ENCODE data around the gene SOX6. TPM values are rescaled to one million over a fixed set of nuclear protein-coding genes. Genes with fewer than 3 reads are reported as not detected.

The SOX6 gene
- total RNA-seq, 2 experiments from 2014 or later: 0.13 TPM; not detected in 1

DNA sequence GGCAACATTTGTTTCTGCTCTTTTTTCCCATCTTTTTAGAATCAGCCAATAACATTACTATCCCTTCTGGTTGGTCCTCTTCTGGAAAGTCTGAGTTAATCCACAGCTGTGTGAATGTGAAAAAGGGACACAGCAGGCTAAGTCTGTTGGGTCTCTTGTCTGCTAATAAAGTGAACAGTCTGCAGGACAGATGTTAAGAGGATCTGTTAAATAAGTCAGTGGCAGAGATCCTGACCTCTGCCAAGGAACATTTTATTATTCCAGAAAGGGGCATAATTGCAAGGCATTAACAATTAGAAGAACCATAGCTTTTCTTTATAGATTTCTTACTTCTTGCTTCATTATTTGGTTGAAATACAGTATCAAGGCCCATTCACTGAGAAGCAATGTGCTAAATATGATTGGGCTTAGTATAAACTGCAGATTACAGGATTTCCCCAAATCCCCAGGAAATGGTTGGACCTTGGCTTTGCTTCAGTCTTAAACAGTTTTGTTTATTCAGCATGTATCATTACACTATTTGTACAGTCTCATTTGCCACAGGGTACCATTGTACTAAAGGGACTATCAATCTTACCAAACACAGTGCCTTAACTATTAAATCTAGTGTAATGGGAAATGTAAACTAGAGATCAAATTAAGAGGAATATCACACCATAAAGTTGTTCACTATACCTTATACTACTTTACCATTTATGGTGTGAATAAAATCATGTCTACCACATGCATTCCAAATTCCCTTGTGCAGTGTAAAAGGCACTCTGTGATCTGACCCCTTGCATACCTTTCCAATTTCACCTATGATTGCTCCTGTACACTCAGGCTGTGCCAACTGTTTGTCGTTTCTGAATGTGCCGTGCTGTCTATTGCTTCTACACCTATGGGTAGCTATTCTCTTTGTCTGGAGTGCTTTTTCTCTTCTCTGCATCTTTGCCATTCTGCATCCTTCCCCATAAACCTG, 274.0 kb downstream of the SOX6 start:
- Histone ChIP-seq H3K4me3 (ENCODE audit: low read depth, low read length, poor library complexity, severe bottlenecking) (no peak overlapping the region), H3K79me2 (ENCODE audit: insufficient read depth, low read depth, low read length) (no peaks in the 10 kb centered on the region), H3K4me2 (ENCODE audit: low read length) (no peak overlapping the region), H3K9me3 (ENCODE audit: low read length) (no peaks in the 10 kb centered on the region), H4K20me1 (ENCODE audit: insufficient read depth, low read length) (no peaks in the 10 kb centered on the region), H3K9me2 (ENCODE audit: insufficient read depth, low read length) (no peaks in the 10 kb centered on the region), H3K4me1 (ENCODE audit: insufficient read depth, low read length, poor library complexity, severe bottlenecking) (no peaks in the 10 kb centered on the region), H2AFZ (ENCODE audit: low read length) (no peak overlapping the region), H3K27ac (ENCODE audit: low read depth, low read length, poor library complexity, severe bottlenecking) (no peak overlapping the region), H3K36me3 (ENCODE audit: insufficient read depth, low read length) (no peaks in the 10 kb centered on the region)
- POLR2A ChIA-PET: interaction anchor here (1.6 kb wide), 1 partner anchor 25 kb away, joined by 6 read pairs; no protein-coding TSS in a partner anchor
- TF ChIP-seq EZH2phosphoT487 (IDR thresholded peaks at IDR 0.05; ENCODE audit: borderline replicate concordance, low read depth, low read length): no peak
- TF ChIP-seq, protein P1, sequence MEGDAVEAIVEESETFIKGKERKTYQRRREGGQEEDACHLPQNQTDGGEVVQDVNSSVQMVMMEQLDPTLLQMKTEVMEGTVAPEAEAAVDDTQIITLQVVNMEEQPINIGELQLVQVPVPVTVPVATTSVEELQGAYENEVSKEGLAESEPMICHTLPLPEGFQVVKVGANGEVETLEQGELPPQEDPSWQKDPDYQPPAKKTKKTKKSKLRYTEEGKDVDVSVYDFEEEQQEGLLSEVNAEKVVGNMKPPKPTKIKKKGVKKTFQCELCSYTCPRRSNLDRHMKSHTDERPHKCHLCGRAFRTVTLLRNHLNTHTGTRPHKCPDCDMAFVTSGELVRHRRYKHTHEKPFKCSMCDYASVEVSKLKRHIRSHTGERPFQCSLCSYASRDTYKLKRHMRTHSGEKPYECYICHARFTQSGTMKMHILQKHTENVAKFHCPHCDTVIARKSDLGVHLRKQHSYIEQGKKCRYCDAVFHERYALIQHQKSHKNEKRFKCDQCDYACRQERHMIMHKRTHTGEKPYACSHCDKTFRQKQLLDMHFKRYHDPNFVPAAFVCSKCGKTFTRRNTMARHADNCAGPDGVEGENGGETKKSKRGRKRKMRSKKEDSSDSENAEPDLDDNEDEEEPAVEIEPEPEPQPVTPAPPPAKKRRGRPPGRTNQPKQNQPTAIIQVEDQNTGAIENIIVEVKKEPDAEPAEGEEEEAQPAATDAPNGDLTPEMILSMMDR (conservative IDR thresholded peaks at IDR 0.05; ENCODE audit: low read length): no peak
- no TSS peak for BruUV-seq (replicated peaks)
- DNase-seq (ENCODE audit: low spot score): no peak
- intact Hi-C loops (cut with micrococcal nuclease; ENCODE audit: unreplicated experiment): no loop called here
- CTCF ChIA-PET (ENCODE audit: unreplicated experiment): no interaction called here

DNA sequence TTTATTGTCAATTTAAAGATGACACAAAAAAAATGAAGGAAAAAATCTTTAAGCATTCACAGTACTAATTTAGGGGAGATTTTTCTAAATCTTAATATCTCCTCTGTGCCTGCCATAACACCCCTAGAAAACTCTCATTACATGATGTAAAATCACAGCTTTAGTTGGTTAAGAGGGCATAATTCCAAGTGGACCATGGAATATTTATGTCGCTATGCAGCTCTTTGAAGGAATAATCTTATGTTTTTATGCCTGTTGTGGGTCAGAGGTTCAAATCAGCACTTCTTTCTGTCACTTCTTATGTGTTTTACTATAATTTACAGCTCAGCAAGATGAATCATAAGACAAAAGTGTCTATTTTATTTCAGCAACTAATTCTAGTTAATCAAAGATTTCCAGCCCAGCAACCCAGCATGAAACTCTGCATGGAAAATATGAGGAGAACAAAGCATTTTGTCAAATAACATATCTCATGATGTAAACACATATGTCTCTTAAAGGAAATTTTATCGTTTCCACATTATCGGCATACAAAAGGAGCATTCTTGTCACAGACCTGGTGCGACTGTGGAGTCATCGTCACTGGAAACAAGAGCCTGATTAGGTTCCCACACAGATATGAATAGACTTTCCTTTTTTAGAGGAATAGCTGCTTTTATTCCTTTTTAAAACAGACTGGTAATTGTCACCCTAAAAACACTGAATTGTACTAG, 274.8 kb downstream of the SOX6 start:
- Histone ChIP-seq H3K27ac (ENCODE audit: low read depth, low read length, poor library complexity, severe bottlenecking) (no peak overlapping the region), H3K4me2 (ENCODE audit: low read length) (no peak overlapping the region), H2AFZ (ENCODE audit: low read length) (no peak overlapping the region), H4K20me1 (ENCODE audit: insufficient read depth, low read length) (no peaks in the 10 kb centered on the region), H3K36me3 (ENCODE audit: insufficient read depth, low read length) (no peaks in the 10 kb centered on the region), H3K9me2 (ENCODE audit: insufficient read depth, low read length) (no peaks in the 10 kb centered on the region), H3K79me2 (ENCODE audit: insufficient read depth, low read depth, low read length) (no peaks in the 10 kb centered on the region), H3K4me1 (ENCODE audit: insufficient read depth, low read length, poor library complexity, severe bottlenecking) (no peaks in the 10 kb centered on the region), H3K9me3 (ENCODE audit: low read length) (no peaks in the 10 kb centered on the region), H3K4me3 (ENCODE audit: low read depth, low read length, poor library complexity, severe bottlenecking) (no peak overlapping the region)
- DNase-seq (ENCODE audit: low spot score): no peak
- intact Hi-C loops (cut with micrococcal nuclease; ENCODE audit: unreplicated experiment): no loop called here
- POLR2A ChIA-PET: interaction anchor here (1.6 kb wide), 1 partner anchor 24 kb away, joined by 6 read pairs; no protein-coding TSS in a partner anchor
- BruUV-seq (replicated peaks): no TSS peak
- TF ChIP-seq, protein P1 (conservative IDR thresholded peaks at IDR 0.05; ENCODE audit: low read length): no peak
- TF ChIP-seq EZH2phosphoT487 (IDR thresholded peaks at IDR 0.05; ENCODE audit: borderline replicate concordance, low read depth, low read length): no peak
- CTCF ChIA-PET (ENCODE audit: unreplicated experiment): no interaction called here

All from OCI-LY7 (cell line).